Nephron (organoid): ENCODE results near the gene LTBR.

ENCODE experiments used
- H3K27ac Mint-ChIP-seq, 3 experiments: 2 replicates each; pipeline ENCODE4 v1.8.0; 2020; ENCODE audit warnings: mixed read lengths in 3 of 3, mild to moderate bottlenecking in 2 of 3, moderate library complexity in 1 of 3
- H3K27me3 Mint-ChIP-seq: 2 replicates; pipeline ENCODE4 v1.8.0; 2021; ENCODE audit warnings: low read depth, mild to moderate bottlenecking, moderate library complexity, mixed read lengths
- H3K36me3 Mint-ChIP-seq: 2 replicates; pipeline ENCODE4 v1.8.0; 2020; ENCODE audit warnings: low read depth, mixed read lengths
- H3K4me1 Mint-ChIP-seq: 2 replicates; pipeline ENCODE4 v1.8.0; 2020; ENCODE audit warnings: mixed read lengths
- H3K4me3 Mint-ChIP-seq, 3 experiments: 2 replicates each; pipeline ENCODE4 v1.8.0; 2020; ENCODE audit warnings: mild to moderate bottlenecking in 3 of 3, mixed read lengths in 3 of 3, moderate library complexity in 2 of 3
- H3K9me3 Mint-ChIP-seq: 2 replicates; pipeline ENCODE4 v1.8.0; 2020; ENCODE audit warnings: mixed read lengths
- TF ChIP-seq, protein P1 (sequence below), 3 experiments: fragments of 200-600 bp; sonication (generic); IDR thresholded peaks; one replicate each; pipeline ENCODE4 v1.5.0; 2021; ENCODE audit warnings: antibody characterized with exemption in 3 of 3; ENCODE audit not compliant: unreplicated experiment in 3 of 3

LTBR gene

DNA sequence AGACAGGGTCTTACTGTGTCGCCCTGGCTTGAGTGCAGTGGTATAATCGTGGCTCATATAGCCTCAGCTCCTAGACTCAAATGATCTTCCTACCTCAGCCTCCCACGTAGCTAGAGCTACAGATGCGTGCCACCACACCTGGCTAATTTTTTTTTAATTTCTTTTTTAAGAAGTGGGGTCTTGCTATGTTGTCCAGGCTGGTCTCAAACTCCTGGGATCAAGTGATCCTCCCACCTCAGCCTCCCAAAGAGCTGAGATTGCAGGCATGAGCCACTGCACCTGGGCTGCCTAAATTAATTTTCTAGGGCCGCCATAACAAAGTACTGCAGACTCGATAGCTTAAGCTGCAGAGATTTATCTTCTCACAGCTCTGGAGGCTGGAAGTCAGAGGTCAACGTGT is 9.1 kb downstream of the LTBR start:
- peaks cover 3% of the 10 kb centered on the region for H3K4me1 Mint-ChIP-seq
- no peak overlapping the region for H3K4me3 Mint-ChIP-seq
- H3K9me3 Mint-ChIP-seq, result no peaks in the 10 kb centered on the region
- no peaks in the 10 kb centered on the region for H3K27me3 Mint-ChIP-seq
- H3K27ac Mint-ChIP-seq, result no peak overlapping the region
- H3K36me3 Mint-ChIP-seq, result peaks cover 17% of the 10 kb centered on the region
- TF ChIP-seq, protein P1, sequence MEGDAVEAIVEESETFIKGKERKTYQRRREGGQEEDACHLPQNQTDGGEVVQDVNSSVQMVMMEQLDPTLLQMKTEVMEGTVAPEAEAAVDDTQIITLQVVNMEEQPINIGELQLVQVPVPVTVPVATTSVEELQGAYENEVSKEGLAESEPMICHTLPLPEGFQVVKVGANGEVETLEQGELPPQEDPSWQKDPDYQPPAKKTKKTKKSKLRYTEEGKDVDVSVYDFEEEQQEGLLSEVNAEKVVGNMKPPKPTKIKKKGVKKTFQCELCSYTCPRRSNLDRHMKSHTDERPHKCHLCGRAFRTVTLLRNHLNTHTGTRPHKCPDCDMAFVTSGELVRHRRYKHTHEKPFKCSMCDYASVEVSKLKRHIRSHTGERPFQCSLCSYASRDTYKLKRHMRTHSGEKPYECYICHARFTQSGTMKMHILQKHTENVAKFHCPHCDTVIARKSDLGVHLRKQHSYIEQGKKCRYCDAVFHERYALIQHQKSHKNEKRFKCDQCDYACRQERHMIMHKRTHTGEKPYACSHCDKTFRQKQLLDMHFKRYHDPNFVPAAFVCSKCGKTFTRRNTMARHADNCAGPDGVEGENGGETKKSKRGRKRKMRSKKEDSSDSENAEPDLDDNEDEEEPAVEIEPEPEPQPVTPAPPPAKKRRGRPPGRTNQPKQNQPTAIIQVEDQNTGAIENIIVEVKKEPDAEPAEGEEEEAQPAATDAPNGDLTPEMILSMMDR (IDR thresholded peaks at IDR 0.05; ENCODE audit: unreplicated experiment in 3 of 3), result no peak

DNA sequence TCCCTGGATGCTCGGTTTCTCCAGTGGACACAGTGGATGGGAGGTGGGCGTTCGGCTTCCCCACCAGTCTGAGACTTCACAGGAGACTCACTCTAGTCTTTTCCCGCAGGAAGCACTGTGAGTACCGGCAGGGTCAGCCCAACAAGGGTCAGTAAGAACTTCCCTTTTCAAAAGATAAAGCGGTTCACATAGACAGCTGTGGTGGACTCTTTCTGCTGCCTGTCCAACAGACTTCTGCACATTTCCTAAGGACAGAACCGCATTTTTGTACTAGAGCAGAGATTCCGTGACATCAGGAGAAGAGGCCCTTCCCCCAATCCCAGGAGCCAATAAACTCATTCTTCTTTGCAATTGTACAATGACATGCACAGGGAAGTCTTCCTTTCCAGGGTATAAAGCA is 10.4 kb downstream of the LTBR start:
- no peaks in the 10 kb centered on the region for H3K27me3 Mint-ChIP-seq
- no peak overlapping the region for H3K4me3 Mint-ChIP-seq
- H3K4me1 Mint-ChIP-seq, result peaks cover 3% of the 10 kb centered on the region
- H3K9me3 Mint-ChIP-seq, result no peaks in the 10 kb centered on the region
- H3K27ac Mint-ChIP-seq, result no peak overlapping the region
- TF ChIP-seq, protein P1 (IDR thresholded peaks at IDR 0.05; ENCODE audit: unreplicated experiment in 3 of 3), result no peak
- H3K36me3 Mint-ChIP-seq, result peaks cover 11% of the 10 kb centered on the region

DNA sequence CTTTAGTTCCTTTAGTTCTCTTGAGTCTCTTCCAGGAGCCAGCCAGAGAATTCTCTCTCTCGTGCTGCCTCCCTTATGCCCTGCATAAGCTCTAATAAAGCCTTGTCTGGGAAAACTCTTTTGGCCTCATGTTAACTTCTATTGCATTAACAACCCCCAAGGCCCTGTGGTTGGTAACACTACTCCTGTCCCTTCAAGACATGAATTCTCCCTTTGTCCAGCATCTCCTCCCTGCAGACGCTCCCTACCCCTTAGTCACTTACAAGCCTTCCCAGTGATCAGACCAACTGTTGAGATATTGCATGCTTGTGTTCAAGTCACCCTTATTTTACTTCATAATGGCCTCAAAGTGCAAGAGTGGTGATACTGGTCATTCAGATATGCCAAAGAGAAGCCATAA is 12.1 kb downstream of the LTBR start:
- no peak overlapping the region for H3K27ac Mint-ChIP-seq
- peaks cover 3% of the 10 kb centered on the region for H3K4me1 Mint-ChIP-seq
- TF ChIP-seq, protein P1 (IDR thresholded peaks at IDR 0.05; ENCODE audit: unreplicated experiment in 3 of 3), result no peak
- H3K27me3 Mint-ChIP-seq, result no peaks in the 10 kb centered on the region
- H3K36me3 Mint-ChIP-seq, result peaks cover 7% of the 10 kb centered on the region
- no peak overlapping the region for H3K4me3 Mint-ChIP-seq
- no peaks in the 10 kb centered on the region for H3K9me3 Mint-ChIP-seq

DNA sequence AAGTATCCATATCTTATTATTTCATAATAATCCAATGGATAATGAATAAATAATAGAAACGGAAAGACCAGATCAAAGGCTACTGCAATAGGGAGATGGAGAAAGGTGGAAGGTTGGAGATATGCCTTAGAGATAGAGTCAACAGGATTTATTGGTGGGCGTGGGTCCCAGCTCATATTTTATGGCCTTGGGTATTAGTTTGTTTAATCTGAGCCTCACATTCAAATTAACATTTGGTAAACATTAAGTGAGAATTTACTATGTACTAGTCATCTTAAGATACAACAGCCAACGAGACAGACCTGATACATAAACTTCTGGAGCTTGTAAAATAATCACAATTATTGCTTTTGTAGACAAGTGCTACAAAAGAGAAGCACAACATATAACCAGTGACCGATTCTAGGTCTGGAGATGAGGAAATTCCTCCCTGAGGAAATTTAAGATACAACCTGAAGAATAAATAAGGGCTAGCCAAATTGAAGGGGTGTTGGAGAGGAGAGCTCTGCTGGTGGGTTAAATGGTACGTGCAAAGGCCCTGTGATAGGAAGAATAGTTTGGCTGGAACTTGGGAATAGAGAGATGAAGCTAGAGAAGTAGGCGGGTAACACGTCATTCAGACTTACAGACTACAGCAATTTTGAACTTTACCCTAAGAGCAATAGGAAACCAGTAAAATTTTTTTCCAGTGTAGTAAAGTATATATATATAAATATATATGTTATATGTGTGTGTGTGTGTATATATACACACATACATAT is 16.1 kb downstream of the LTBR start:
- Mint-ChIP-seq H3K36me3 (peaks cover 4% of the 10 kb centered on the region), H3K9me3 (no peaks in the 10 kb centered on the region), H3K27me3 (peaks cover 4% of the 10 kb centered on the region), H3K4me1 (no peaks in the 10 kb centered on the region), H3K4me3 (no peak overlapping the region), H3K27ac (no peak overlapping the region)
- TF ChIP-seq, protein P1 (IDR thresholded peaks at IDR 0.05; ENCODE audit: unreplicated experiment in 3 of 3), result no peak

DNA sequence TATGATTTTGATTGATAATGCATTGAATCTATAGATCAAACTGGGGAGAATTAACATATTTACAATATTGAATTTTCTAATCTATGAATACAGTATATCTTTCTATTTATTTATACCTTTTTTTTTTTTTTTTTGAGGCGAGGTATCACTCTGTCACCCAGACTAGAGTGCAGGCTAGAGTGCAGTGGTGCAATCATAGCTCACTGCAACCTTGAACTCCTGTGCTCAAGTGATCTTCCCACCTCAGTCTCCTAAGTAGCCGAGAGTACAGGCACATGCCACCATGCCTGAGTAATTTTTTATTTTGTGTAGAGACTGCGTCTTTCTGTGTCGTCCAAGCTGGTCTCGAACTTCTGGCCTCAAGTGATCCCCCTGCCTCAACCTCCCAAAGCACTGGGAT is 20.4 kb downstream of the LTBR start:
- H3K27me3 Mint-ChIP-seq, result peaks cover 4% of the 10 kb centered on the region
- H3K9me3 Mint-ChIP-seq, result peaks cover 5% of the 10 kb centered on the region
- H3K4me3 Mint-ChIP-seq, result no peak overlapping the region
- TF ChIP-seq, protein P1 (IDR thresholded peaks at IDR 0.05; ENCODE audit: unreplicated experiment in 3 of 3), result no peak
- no peaks in the 10 kb centered on the region for H3K4me1 Mint-ChIP-seq
- H3K36me3 Mint-ChIP-seq, result peaks cover 5% of the 10 kb centered on the region
- H3K27ac Mint-ChIP-seq, result no peak overlapping the region

DNA sequence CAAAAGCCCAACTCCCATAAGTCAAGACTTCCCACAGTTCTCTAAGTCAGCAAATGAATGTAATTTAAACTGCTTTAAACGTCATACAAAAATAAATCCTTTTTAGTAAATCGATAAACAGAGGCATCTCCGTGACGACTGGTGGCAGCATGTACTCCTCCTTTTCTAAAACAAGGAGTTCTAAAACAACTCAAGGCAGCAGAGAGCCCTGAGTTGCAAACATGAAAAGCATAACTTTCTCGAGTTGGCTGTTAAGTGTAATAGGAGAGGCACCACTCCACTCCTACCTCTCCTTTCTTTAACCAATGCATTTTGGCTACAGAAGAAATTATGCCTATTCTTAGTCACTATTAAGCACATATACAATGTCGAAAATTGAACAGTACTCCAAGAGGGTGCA is 22.0 kb downstream of the LTBR start:
- H3K36me3 Mint-ChIP-seq, result peaks cover 16% of the 10 kb centered on the region
- peaks cover 4% of the 10 kb centered on the region for H3K27me3 Mint-ChIP-seq
- H3K9me3 Mint-ChIP-seq, result peaks cover 21% of the 10 kb centered on the region
- H3K27ac Mint-ChIP-seq, result peak overlapping the region in 1 of 3 experiments; percentile 56
- TF ChIP-seq, protein P1 (IDR thresholded peaks at IDR 0.05; ENCODE audit: unreplicated experiment in 3 of 3), result no peak
- no peaks in the 10 kb centered on the region for H3K4me1 Mint-ChIP-seq
- H3K4me3 Mint-ChIP-seq, result no peak overlapping the region
